ENCODE measurements around the gene FHOD3.

Gene FHOD3

DNA sequence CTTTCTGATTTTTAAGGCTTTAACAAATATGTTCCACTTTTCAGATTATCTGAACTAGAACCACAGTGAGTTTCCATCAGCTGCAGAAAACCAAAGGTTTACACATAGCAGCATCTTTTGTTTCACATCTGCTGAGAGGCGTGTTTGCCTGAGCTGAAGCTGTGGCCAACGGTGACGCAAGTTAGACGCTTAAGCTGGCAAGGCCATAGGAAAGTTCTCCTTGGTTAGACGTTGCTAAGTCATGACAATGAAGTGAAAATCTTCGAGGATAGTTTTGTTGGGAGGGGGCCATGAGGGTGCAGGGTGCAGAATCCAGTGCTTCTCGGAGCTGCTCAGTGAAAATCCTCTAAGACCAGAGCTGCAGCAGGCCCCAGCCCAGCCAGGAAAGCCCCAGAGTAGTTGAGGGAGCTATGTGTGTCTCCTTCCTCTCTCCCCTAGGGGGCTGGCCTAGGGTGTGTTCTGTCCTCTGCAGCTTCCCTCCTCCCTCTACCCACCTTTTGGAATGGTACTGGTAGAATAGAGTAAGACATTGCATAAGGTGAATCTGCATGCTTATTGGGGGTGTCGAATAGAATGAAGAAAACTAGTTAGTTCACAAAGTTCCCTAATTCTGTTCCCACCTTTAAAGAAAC is 105.4 kb downstream of the FHOD3 start:
- H3K4me1 ChIP-seq (ENCODE audit: insufficient read depth, low read length) = peaks cover 4% of the 10 kb centered on the region
- H3K27me3 ChIP-seq (ENCODE audit: control insufficient read depth in 1 of 2, insufficient read depth in 2 of 2, low read length in 2 of 2) = no peaks in the 10 kb centered on the region

DNA sequence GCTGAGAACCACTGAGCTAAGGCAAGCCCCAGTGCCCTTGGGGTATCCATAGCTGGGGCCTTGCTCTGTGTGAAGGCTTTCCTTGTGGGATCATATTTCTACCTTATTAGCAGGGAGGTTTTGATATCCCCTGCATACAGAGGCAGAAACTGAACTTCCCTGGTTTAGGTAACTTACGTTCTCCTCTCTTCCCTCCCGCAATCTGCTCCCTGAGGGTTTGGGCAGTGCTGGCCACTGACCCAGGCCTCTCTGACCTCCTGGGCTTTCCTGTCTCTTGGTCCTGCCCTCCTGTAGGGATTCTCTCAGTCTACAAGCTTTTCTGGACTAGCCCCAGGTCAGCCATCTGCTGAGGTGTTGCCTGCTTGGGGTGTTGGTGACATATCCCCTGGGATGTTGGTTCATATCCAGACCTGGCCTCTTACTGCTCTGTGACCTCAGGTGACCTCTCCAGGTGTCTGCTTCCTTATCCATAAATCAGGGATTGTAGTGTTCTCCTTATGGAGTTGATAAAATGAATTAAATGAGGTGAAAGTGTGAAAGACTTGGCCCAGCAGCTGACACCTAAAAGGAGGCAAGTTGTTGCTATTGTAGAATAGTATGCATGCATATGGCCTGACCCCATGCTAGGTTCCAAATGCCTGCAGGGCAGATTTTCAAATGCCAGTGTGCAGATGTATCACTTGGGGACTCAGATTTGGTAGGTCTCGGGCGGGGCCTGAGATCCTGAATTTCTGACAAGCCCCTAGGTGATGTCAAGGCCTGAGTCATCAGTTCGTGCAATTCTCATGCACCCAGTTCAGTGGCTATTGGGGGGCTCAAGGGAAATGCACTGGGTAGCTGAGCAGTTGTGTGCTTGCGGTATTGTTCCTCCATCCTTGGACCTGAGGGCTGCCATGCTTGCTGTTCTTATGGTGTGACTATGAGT is 106.6 kb downstream of the FHOD3 start:
- Histone ChIP-seq H3K27ac (ENCODE audit: low read depth, low read length) (no peak overlapping the region), H3K4me1 (ENCODE audit: insufficient read depth, low read length) (peaks cover 4% of the 10 kb centered on the region), H3K9ac (ENCODE audit: low read length) (no peak overlapping the region), H3K9me3 (ENCODE audit: low read length) (no peaks in the 10 kb centered on the region), H3K36me3 (ENCODE audit: insufficient read depth, low read length) (no peaks in the 10 kb centered on the region), H3K27me3 (ENCODE audit: control insufficient read depth in 1 of 2, insufficient read depth in 2 of 2, low read length in 2 of 2) (no peaks in the 10 kb centered on the region), H3K4me3 (ENCODE audit: low read depth in 1 of 2, low read length in 2 of 2) (no peak overlapping the region)

More for the DNA sequence above, 105.4 kb downstream of the FHOD3 start:
- H3K9me3 ChIP-seq (ENCODE audit: low read length) = no peaks in the 10 kb centered on the region
- no peaks in the 10 kb centered on the region for H3K36me3 ChIP-seq (ENCODE audit: insufficient read depth, low read length)
- H3K9ac ChIP-seq (ENCODE audit: low read length) = no peak overlapping the region
- no peak overlapping the region for H3K27ac ChIP-seq (ENCODE audit: low read depth, low read length)
- no peak overlapping the region for H3K4me3 ChIP-seq (ENCODE audit: low read depth in 1 of 2, low read length in 2 of 2)

DNA sequence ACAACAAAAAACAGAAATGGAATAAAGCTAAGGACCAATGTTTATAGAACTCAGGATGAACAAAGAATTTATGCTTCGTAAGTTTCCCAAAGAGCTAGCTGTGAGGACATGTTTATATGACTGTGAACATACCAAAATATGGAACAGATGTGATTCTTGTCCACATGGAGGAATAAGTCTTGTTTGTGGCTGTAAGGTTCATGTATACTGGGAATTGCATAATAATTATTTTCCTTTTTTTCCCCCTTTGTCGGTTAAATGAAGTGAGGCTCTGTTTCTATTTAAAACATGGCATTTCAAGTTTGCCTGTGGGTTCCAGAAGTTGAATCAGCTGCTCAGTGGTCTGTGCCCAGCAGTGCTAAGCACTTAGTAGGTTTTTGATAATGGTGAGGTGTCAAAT is 108.1 kb downstream of the FHOD3 start:
- no peak overlapping the region for H3K4me3 ChIP-seq (ENCODE audit: low read depth in 1 of 2, low read length in 2 of 2)
- H3K27me3 ChIP-seq (ENCODE audit: control insufficient read depth in 1 of 2, insufficient read depth in 2 of 2, low read length in 2 of 2) = no peaks in the 10 kb centered on the region
- no peak overlapping the region for H3K27ac ChIP-seq (ENCODE audit: low read depth, low read length)
- H3K4me1 ChIP-seq (ENCODE audit: insufficient read depth, low read length) = peaks cover 4% of the 10 kb centered on the region
- no peaks in the 10 kb centered on the region for H3K9me3 ChIP-seq (ENCODE audit: low read length)
- no peak overlapping the region for H3K9ac ChIP-seq (ENCODE audit: low read length)
- H3K36me3 ChIP-seq (ENCODE audit: insufficient read depth, low read length) = no peaks in the 10 kb centered on the region

DNA sequence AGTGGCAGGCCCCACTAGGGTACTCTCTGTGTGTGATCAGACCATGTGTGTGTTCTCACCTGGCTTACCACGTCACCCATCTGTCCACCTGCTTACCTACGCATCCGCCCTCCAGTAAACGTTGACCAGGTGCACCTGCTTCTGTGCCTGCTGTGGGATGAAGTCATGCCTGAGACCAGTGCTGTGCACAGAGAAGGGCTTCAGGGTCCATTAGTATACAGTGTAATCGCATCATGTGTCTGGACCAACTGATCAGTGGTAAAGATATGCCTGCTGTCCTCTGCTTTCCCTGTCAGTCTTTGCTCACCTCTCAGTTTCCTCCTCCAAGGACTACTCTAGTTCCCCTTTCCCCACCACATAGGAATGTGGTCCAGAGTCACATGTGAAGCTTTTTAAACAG is 109.3 kb downstream of the FHOD3 start:
- Histone ChIP-seq H3K4me1 (ENCODE audit: insufficient read depth, low read length) (peaks cover 4% of the 10 kb centered on the region), H3K27me3 (ENCODE audit: control insufficient read depth in 1 of 2, insufficient read depth in 2 of 2, low read length in 2 of 2) (no peaks in the 10 kb centered on the region), H3K27ac (ENCODE audit: low read depth, low read length) (no peak overlapping the region), H3K9ac (ENCODE audit: low read length) (no peak overlapping the region), H3K36me3 (ENCODE audit: insufficient read depth, low read length) (no peaks in the 10 kb centered on the region), H3K9me3 (ENCODE audit: low read length) (no peaks in the 10 kb centered on the region), H3K4me3 (ENCODE audit: low read depth in 1 of 2, low read length in 2 of 2) (no peak overlapping the region)

DNA sequence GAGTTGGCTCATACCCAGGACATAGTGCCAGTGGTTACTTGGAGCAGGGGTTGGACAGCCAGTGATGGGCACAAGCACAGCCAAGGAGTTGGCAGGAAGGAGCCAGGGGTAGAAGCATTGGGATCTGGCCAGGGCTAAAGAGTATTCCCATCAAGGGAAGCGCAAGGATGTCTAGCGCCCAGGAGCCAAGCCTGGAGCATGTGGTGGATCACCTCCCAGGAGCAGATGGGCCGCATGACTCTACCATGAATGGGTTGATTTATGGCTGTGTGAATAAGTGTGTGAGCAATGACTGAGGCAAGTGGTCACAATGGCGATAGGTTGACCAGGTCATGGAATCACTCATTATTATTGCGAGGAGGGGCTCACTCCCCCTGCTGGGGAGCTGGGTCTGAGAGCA is 111.1 kb downstream of the FHOD3 start:
- Histone ChIP-seq H3K9ac (ENCODE audit: low read length) (no peak overlapping the region), H3K36me3 (ENCODE audit: insufficient read depth, low read length) (no peaks in the 10 kb centered on the region), H3K27ac (ENCODE audit: low read depth, low read length) (no peak overlapping the region), H3K4me1 (ENCODE audit: insufficient read depth, low read length) (no peaks in the 10 kb centered on the region), H3K9me3 (ENCODE audit: low read length) (no peaks in the 10 kb centered on the region), H3K4me3 (ENCODE audit: low read depth in 1 of 2, low read length in 2 of 2) (no peak overlapping the region), H3K27me3 (ENCODE audit: control insufficient read depth in 1 of 2, insufficient read depth in 2 of 2, low read length in 2 of 2) (no peaks in the 10 kb centered on the region)

DNA sequence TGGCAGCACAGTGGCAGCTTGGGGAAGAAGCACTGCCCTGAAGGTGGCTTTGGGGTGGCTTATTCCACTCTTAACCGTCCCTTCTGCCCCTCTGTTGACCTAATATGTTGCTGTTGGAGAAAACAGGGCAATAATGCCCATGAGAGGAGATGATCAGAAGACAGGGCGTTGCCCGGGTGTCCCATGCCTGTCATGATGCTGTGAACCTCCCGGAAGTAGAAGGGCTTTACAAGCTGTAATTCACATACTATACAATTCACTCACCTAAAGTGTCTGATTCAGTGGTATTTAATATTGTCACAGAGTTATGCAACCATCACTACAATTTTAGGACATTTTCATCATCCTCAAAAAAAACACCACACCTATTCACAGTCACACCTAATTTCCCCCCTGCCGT is 112.3 kb downstream of the FHOD3 start:
- Histone ChIP-seq H3K9me3 (ENCODE audit: low read length) (no peaks in the 10 kb centered on the region), H3K4me1 (ENCODE audit: insufficient read depth, low read length) (no peaks in the 10 kb centered on the region), H3K4me3 (ENCODE audit: low read depth in 1 of 2, low read length in 2 of 2) (no peak overlapping the region), H3K9ac (ENCODE audit: low read length) (no peak overlapping the region), H3K27me3 (ENCODE audit: control insufficient read depth in 1 of 2, insufficient read depth in 2 of 2, low read length in 2 of 2) (no peaks in the 10 kb centered on the region), H3K27ac (ENCODE audit: low read depth, low read length) (no peak overlapping the region), H3K36me3 (ENCODE audit: insufficient read depth, low read length) (no peaks in the 10 kb centered on the region)

DNA sequence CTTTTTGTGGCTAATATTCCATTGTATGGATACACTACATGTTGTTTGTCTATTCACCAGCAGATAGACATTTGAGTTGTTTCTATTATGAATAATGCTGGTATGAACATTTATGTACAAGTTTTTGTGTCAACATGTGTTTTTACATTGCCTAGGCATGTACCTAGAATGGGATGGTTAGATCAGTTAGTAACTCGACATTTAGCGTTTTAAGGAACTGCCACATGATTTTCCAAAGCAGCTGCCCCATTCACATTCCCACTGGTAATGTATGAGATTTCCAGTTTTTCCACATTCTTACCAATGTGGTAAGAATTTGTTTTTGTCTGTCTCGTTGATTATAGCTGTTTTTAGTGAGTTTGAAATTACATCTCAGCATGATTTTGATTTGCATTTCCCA is 112.8 kb downstream of the FHOD3 start:
- Histone ChIP-seq H3K27me3 (ENCODE audit: control insufficient read depth in 1 of 2, insufficient read depth in 2 of 2, low read length in 2 of 2) (no peaks in the 10 kb centered on the region), H3K27ac (ENCODE audit: low read depth, low read length) (no peak overlapping the region), H3K9me3 (ENCODE audit: low read length) (no peaks in the 10 kb centered on the region), H3K4me1 (ENCODE audit: insufficient read depth, low read length) (no peaks in the 10 kb centered on the region), H3K36me3 (ENCODE audit: insufficient read depth, low read length) (no peaks in the 10 kb centered on the region), H3K9ac (ENCODE audit: low read length) (no peak overlapping the region), H3K4me3 (ENCODE audit: low read depth in 1 of 2, low read length in 2 of 2) (no peak overlapping the region)

DNA sequence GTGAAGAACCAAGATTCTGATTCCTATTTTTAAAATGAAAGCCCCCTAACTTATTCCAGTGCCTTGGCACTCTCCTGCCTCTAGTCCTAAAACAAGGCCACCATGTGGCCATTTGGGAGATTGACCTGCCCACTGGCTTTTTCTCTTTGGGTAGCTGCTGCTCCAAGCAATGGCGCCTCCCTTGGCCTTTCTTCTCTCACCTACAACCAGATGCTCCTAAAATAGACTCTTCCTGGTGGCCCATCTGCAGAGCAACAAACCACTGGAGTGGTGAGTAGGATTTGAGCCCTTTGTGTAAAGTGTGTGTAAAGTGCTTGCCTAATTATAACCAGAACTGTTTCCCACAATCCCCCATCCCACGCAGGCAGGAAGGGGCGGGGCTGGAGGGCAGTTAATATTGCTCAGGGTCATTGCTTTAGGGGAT is 114.2 kb downstream of the FHOD3 start:
- Histone ChIP-seq H3K9ac (ENCODE audit: low read length) (no peak overlapping the region), H3K4me1 (ENCODE audit: insufficient read depth, low read length) (no peaks in the 10 kb centered on the region), H3K27me3 (ENCODE audit: control insufficient read depth in 1 of 2, insufficient read depth in 2 of 2, low read length in 2 of 2) (no peaks in the 10 kb centered on the region)

DNA sequence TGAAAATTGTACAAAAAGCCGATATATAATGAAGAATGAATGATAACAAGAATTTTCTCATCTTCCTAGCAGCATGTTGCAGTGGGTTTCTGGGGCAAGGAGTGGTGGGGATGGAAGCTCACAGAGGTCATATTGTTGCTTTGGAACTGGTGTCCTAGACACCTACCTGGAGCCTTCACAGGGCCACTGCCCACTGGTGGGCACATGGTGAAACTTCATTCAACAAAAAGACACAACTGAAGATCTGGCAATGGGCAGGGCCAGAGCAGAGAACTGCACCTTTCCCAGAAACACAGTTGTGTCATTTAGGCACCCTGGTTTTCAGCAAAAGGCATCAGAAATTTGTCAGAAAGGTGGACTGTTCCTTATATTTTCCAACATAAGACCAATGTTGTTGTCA is 115.3 kb downstream of the FHOD3 start:
- Histone ChIP-seq H3K4me3 (ENCODE audit: low read depth in 1 of 2, low read length in 2 of 2) (no peak overlapping the region), H3K9ac (ENCODE audit: low read length) (no peak overlapping the region), H3K36me3 (ENCODE audit: insufficient read depth, low read length) (no peaks in the 10 kb centered on the region), H3K27me3 (ENCODE audit: control insufficient read depth in 1 of 2, insufficient read depth in 2 of 2, low read length in 2 of 2) (no peaks in the 10 kb centered on the region), H3K9me3 (ENCODE audit: low read length) (no peaks in the 10 kb centered on the region), H3K4me1 (ENCODE audit: insufficient read depth, low read length) (no peaks in the 10 kb centered on the region), H3K27ac (ENCODE audit: low read depth, low read length) (no peak overlapping the region)

More for the DNA sequence above, 114.2 kb downstream of the FHOD3 start:
- H3K9me3 ChIP-seq (ENCODE audit: low read length) = no peaks in the 10 kb centered on the region
- H3K36me3 ChIP-seq (ENCODE audit: insufficient read depth, low read length) = no peaks in the 10 kb centered on the region
- H3K27ac ChIP-seq (ENCODE audit: low read depth, low read length) = no peak overlapping the region
- H3K4me3 ChIP-seq (ENCODE audit: low read depth in 1 of 2, low read length in 2 of 2) = no peak overlapping the region

DNA sequence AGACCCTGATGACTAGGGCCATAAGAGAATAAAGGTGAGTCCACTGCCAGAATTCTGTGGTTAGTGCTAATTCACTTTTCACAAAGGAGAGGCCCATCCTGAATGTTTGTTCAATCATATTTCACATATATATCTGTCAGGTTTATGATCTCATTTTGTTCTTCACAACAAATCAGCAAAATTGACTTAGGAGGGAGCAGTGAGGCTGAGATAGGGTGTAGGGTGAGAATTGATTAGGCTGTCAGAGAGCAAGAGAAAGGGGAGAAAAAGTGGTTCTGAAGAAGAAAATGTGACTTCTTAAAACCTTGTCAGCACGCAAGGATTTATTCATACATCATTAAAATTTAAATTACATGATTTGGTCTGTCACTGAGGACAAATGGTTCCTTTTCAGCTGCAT is 117.7 kb downstream of the FHOD3 start:
- no peak overlapping the region for H3K4me3 ChIP-seq (ENCODE audit: low read depth in 1 of 2, low read length in 2 of 2)
- no peaks in the 10 kb centered on the region for H3K4me1 ChIP-seq (ENCODE audit: insufficient read depth, low read length)
- H3K36me3 ChIP-seq (ENCODE audit: insufficient read depth, low read length) = no peaks in the 10 kb centered on the region
- H3K9me3 ChIP-seq (ENCODE audit: low read length) = no peaks in the 10 kb centered on the region
- H3K27me3 ChIP-seq (ENCODE audit: control insufficient read depth in 1 of 2, insufficient read depth in 2 of 2, low read length in 2 of 2) = no peaks in the 10 kb centered on the region
- H3K27ac ChIP-seq (ENCODE audit: low read depth, low read length) = no peak overlapping the region
- no peak overlapping the region for H3K9ac ChIP-seq (ENCODE audit: low read length)

DNA sequence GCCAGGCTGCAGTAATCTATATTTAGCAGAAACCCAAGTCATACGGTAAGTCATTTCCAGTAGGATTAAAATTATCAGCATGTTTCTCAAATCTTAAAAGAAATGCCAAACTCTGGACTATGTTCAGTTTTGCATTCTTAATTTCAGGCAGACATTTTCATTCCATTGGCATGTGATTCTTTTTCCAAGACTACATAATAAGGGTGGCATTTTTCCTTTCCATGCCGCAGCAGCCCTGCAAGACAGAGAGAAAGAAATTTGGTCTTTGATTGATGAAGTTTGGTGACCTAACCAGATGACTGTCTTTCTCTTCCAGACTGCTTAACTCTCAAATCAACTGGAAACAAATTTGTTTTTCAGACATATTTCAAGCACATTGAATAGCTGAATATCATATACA is 118.1 kb downstream of the FHOD3 start:
- Histone ChIP-seq H3K4me3 (ENCODE audit: low read depth in 1 of 2, low read length in 2 of 2) (no peak overlapping the region), H3K36me3 (ENCODE audit: insufficient read depth, low read length) (no peaks in the 10 kb centered on the region), H3K9ac (ENCODE audit: low read length) (no peak overlapping the region), H3K4me1 (ENCODE audit: insufficient read depth, low read length) (no peaks in the 10 kb centered on the region), H3K9me3 (ENCODE audit: low read length) (no peaks in the 10 kb centered on the region), H3K27me3 (ENCODE audit: control insufficient read depth in 1 of 2, insufficient read depth in 2 of 2, low read length in 2 of 2) (no peaks in the 10 kb centered on the region), H3K27ac (ENCODE audit: low read depth, low read length) (no peak overlapping the region)

All from muscle layer of colon (tissue), 2 donors.